ENCODE data around the gene CELSR1. TPM values are rescaled to one million over a fixed set of nuclear protein-coding genes. Genes with fewer than 3 reads are reported as not detected.

CELSR1 gene
- under 1 TPM; 0.31 to 0.33 TPM for total RNA-seq

- DNase-seq: no peak
- H3K9me3 Mint-ChIP-seq: no peaks in the 10 kb centered on the region
- H3K36me3 Mint-ChIP-seq: no peaks in the 10 kb centered on the region
- POLR2A ChIA-PET: no interaction called here
- H3K4me3 Mint-ChIP-seq: no peak within 1 kb of the TSS
- H3K27me3 Mint-ChIP-seq: peaks cover 39% of the 10 kb centered on the region
- peaks cover 1% of the 10 kb centered on the region for H3K4me1 Mint-ChIP-seq
- no peak within 1 kb of the TSS for H3K27ac Mint-ChIP-seq
- peak; percentile 38 for ATAC-seq (ENCODE audit: low read depth)
Measured at GRCh38 chr22:46537225-46537945, at the start of gene CELSR1. Gene CELSR1 (minus strand): TSS chr22:46537620. CDS start chr22:46537170, 450 bp downstream.

- DNase-seq (no peak), ATAC-seq (ENCODE audit: low read depth) (no peak)
- Mint-ChIP-seq H3K4me1 (peaks cover 24% of the 10 kb centered on the region), H3K27ac (peak overlapping the region; percentile 79), H3K27me3 (no peaks in the 10 kb centered on the region), H3K9me3 (no peaks in the 10 kb centered on the region), H3K36me3 (no peaks in the 10 kb centered on the region), H3K4me3 (peak overlapping the region; percentile 61)
- POLR2A ChIA-PET: no interaction called here
Measured at GRCh38 chr22:46587061-46587460, 49.6 kb upstream of the CELSR1 start.

- Mint-ChIP-seq H3K4me1 (peaks cover 21% of the 10 kb centered on the region), H3K36me3 (no peaks in the 10 kb centered on the region), H3K27ac (peak overlapping the region; percentile 79), H3K9me3 (no peaks in the 10 kb centered on the region), H3K4me3 (no peak overlapping the region), H3K27me3 (no peaks in the 10 kb centered on the region)
- no peak for ATAC-seq (ENCODE audit: low read depth)
- POLR2A ChIA-PET: no interaction called here
- no peak for DNase-seq
Measured at GRCh38 chr22:46586531-46587011, 49.2 kb upstream of the CELSR1 start.

- no peaks in the 10 kb centered on the region for H3K27me3 Mint-ChIP-seq
- H3K36me3 Mint-ChIP-seq: no peaks in the 10 kb centered on the region
- no peak overlapping the region for H3K4me3 Mint-ChIP-seq
- H3K4me1 Mint-ChIP-seq: peaks cover 23% of the 10 kb centered on the region
- POLR2A ChIA-PET: no interaction called here
- DNase-seq: no peak
- no peak for ATAC-seq (ENCODE audit: low read depth)
- no peak overlapping the region for H3K27ac Mint-ChIP-seq
- no peaks in the 10 kb centered on the region for H3K9me3 Mint-ChIP-seq
Measured at GRCh38 chr22:46586123-46586519, 48.7 kb upstream of the CELSR1 start.

GRCh38 chr22:46585340-46586122, 48.1 kb upstream of the CELSR1 start:
- DNase-seq (no peak), ATAC-seq (ENCODE audit: low read depth) (no peak)
- POLR2A ChIA-PET: no interaction called here
- peaks cover 22% of the 10 kb centered on the region for H3K4me1 Mint-ChIP-seq
- no peak overlapping the region for H3K4me3 Mint-ChIP-seq
- no peak overlapping the region for H3K27ac Mint-ChIP-seq
- no peaks in the 10 kb centered on the region for H3K9me3 Mint-ChIP-seq
- H3K27me3 Mint-ChIP-seq: no peaks in the 10 kb centered on the region
- H3K36me3 Mint-ChIP-seq: no peaks in the 10 kb centered on the region

- H3K4me3 Mint-ChIP-seq: no peak overlapping the region
- H3K4me1 Mint-ChIP-seq: peaks cover 24% of the 10 kb centered on the region
- DNase-seq: no peak
- no peaks in the 10 kb centered on the region for H3K9me3 Mint-ChIP-seq
- H3K27ac Mint-ChIP-seq: no peak overlapping the region
- H3K27me3 Mint-ChIP-seq: no peaks in the 10 kb centered on the region
- POLR2A ChIA-PET: no interaction called here
- no peak for ATAC-seq (ENCODE audit: low read depth)
- H3K36me3 Mint-ChIP-seq: no peaks in the 10 kb centered on the region
Measured at GRCh38 chr22:46584081-46584921, 46.9 kb upstream of the CELSR1 start.

- Mint-ChIP-seq H3K4me1 (peaks cover 25% of the 10 kb centered on the region), H3K4me3 (no peak overlapping the region), H3K27me3 (peaks cover 2% of the 10 kb centered on the region), H3K36me3 (no peaks in the 10 kb centered on the region), H3K27ac (no peak overlapping the region), H3K9me3 (no peaks in the 10 kb centered on the region)
- POLR2A ChIA-PET: no interaction called here
- DNase-seq (no peak), ATAC-seq (ENCODE audit: low read depth) (no peak)
Measured at GRCh38 chr22:46583571-46583970, 46.2 kb upstream of the CELSR1 start.

GRCh38 chr22:46582281-46582933, 45.0 kb upstream of the CELSR1 start:
- POLR2A ChIA-PET: interaction anchor here (1.7 kb wide), 1 partner anchor 32 kb away, joined by 3 read pairs; no protein-coding TSS in a partner anchor
- H3K9me3 Mint-ChIP-seq: no peaks in the 10 kb centered on the region
- no peaks in the 10 kb centered on the region for H3K36me3 Mint-ChIP-seq
- no peak overlapping the region for H3K27ac Mint-ChIP-seq
- DNase-seq: no peak
- peaks cover 2% of the 10 kb centered on the region for H3K27me3 Mint-ChIP-seq
- H3K4me3 Mint-ChIP-seq: no peak overlapping the region
- no peak for ATAC-seq (ENCODE audit: low read depth)
- peaks cover 27% of the 10 kb centered on the region for H3K4me1 Mint-ChIP-seq

GRCh38 chr22:46581538-46582244, 44.3 kb upstream of the CELSR1 start:
- Mint-ChIP-seq H3K27me3 (peaks cover 2% of the 10 kb centered on the region), H3K36me3 (no peaks in the 10 kb centered on the region), H3K4me1 (peaks cover 20% of the 10 kb centered on the region), H3K9me3 (no peaks in the 10 kb centered on the region), H3K4me3 (no peak overlapping the region), H3K27ac (no peak overlapping the region)
- ATAC-seq (ENCODE audit: low read depth) (no peak), DNase-seq (no peak)
- POLR2A ChIA-PET: interaction anchor here (1.7 kb wide), 1 partner anchor 33 kb away, joined by 3 read pairs; no protein-coding TSS in a partner anchor

- no peaks in the 10 kb centered on the region for H3K9me3 Mint-ChIP-seq
- DNase-seq (no peak), ATAC-seq (ENCODE audit: low read depth) (no peak)
- POLR2A ChIA-PET: interaction anchor here (1.7 kb wide), 1 partner anchor 34 kb away, joined by 3 read pairs; no protein-coding TSS in a partner anchor
- no peak overlapping the region for H3K4me3 Mint-ChIP-seq
- no peaks in the 10 kb centered on the region for H3K36me3 Mint-ChIP-seq
- no peak overlapping the region for H3K27ac Mint-ChIP-seq
- peaks cover 22% of the 10 kb centered on the region for H3K4me1 Mint-ChIP-seq
- peaks cover 2% of the 10 kb centered on the region for H3K27me3 Mint-ChIP-seq
Measured at GRCh38 chr22:46580940-46581537, 43.6 kb upstream of the CELSR1 start.

- no peak overlapping the region for H3K4me3 Mint-ChIP-seq
Measured at GRCh38 chr22:46579751-46580449, 42.5 kb upstream of the CELSR1 start.

More at GRCh38 chr22:46579751-46580449, 42.5 kb upstream of the CELSR1 start:
- no peak overlapping the region for H3K27ac Mint-ChIP-seq
- peaks cover 2% of the 10 kb centered on the region for H3K27me3 Mint-ChIP-seq
- H3K4me1 Mint-ChIP-seq: peaks cover 31% of the 10 kb centered on the region
- POLR2A ChIA-PET: no interaction called here
- DNase-seq (no peak), ATAC-seq (ENCODE audit: low read depth) (no peak)
- no peaks in the 10 kb centered on the region for H3K9me3 Mint-ChIP-seq
- no peaks in the 10 kb centered on the region for H3K36me3 Mint-ChIP-seq

Data from activated naive CD8-positive, alpha-beta T cell treated with anti-CD3 and anti-CD28 coated beads, Interleukin-2, amount 10 ng/mL, durations not matched to agents 7 days and 5 days (primary cell).